KMS-11 (cell line): ENCODE measurements around the gene KCTD15.

Experiments
- H2AFZ ChIP-seq: fragments of 200-600 bp; sonication (generic); 2 replicates; pipeline ENCODE4 v1.6.1; 2016; ENCODE audit warnings: antibody characterized with exemption, mixed run types, low read depth
- H3K27ac ChIP-seq: fragments of 200-600 bp; sonication (generic); 2 replicates; pipeline ENCODE4 v1.6.1; 2016; ENCODE audit warnings: mild to moderate bottlenecking, mixed run types
- H3K27me3 ChIP-seq: fragments of 200-600 bp; sonication (generic); 2 replicates; pipeline ENCODE4 v1.6.1; 2017; ENCODE audit warnings: mild to moderate bottlenecking, low read depth, mixed run types, moderate library complexity; ENCODE audit not compliant: insufficient read depth
- H3K36me3 ChIP-seq: fragments of 200-600 bp; sonication (generic); 2 replicates; pipeline ENCODE4 v1.6.1; 2017; ENCODE audit warnings: mild to moderate bottlenecking, mixed run types; ENCODE audit not compliant: insufficient read depth
- H3K4me1 ChIP-seq: fragments of 200-600 bp; sonication (generic); 2 replicates; pipeline ENCODE4 v1.6.1; 2016; ENCODE audit warnings: mild to moderate bottlenecking, low read depth, mixed run types; ENCODE audit not compliant: poor library complexity, severe bottlenecking
- H3K4me2 ChIP-seq: fragments of 200-600 bp; sonication (generic); 2 replicates; pipeline ENCODE4 v1.7.0; 2016; ENCODE audit warnings: mild to moderate bottlenecking, mixed run types
- H3K4me3 ChIP-seq: fragments of 200-600 bp; sonication (generic); IDR thresholded peaks from 2 replicates; pipeline ENCODE4 v1.6.1; 2017; ENCODE audit warnings: low read depth, low read length, mixed read lengths; ENCODE audit not compliant: insufficient read depth
- H3K79me2 ChIP-seq: fragments of 200-600 bp; sonication (generic); 2 replicates; pipeline ENCODE4 v1.6.1; 2016; ENCODE audit warnings: low read depth, mixed run types; ENCODE audit not compliant: insufficient read depth
- H3K9ac ChIP-seq: fragments of 200-600 bp; sonication (generic); 2 replicates; pipeline ENCODE4 v1.6.1; 2016; ENCODE audit warnings: mild to moderate bottlenecking, mixed run types
- H4K20me1 ChIP-seq: fragments of 200-600 bp; sonication (generic); 2 replicates; pipeline ENCODE4 v1.6.1; 2016; ENCODE audit warnings: mild to moderate bottlenecking, mixed run types; ENCODE audit not compliant: insufficient read depth
- CTCF ChIP-seq: fragments of 200-600 bp; sonication (generic); conservative IDR thresholded peaks from 2 replicates; pipeline ENCODE4 v1.6.1; 2017; ENCODE audit warnings: low read depth, mild to moderate bottlenecking, antibody characterized with exemption, low read length, moderate library complexity, mixed read lengths

The KCTD15 gene

GRCh38 chr19:33749619-33750175, 47.0 kb upstream of the KCTD15 start:
- Histone ChIP-seq H3K27me3 (peaks cover 8% of the 10 kb centered on the region; the same call in 1 of the 2 replicates), H3K4me2 (no peak overlapping the region), H2AFZ (no peak overlapping the region), H3K79me2 (no peaks in the 10 kb centered on the region), H4K20me1 (no peaks in the 10 kb centered on the region), H3K9ac (no peak overlapping the region), H3K4me1 (no peaks in the 10 kb centered on the region), H3K4me3 (no peak overlapping the region), H3K36me3 (no peaks in the 10 kb centered on the region), H3K27ac (no peak overlapping the region)
- no peak for TF ChIP-seq CTCF

GRCh38 chr19:33750587-33751435, 45.9 kb upstream of the KCTD15 start:
- Histone ChIP-seq H3K27ac (no peak overlapping the region), H3K27me3 (peaks cover 8% of the 10 kb centered on the region; the same call in 1 of the 2 replicates), H3K79me2 (no peaks in the 10 kb centered on the region), H3K4me1 (no peaks in the 10 kb centered on the region), H3K36me3 (no peaks in the 10 kb centered on the region), H2AFZ (no peak overlapping the region), H3K4me2 (no peak overlapping the region), H4K20me1 (no peaks in the 10 kb centered on the region), H3K9ac (no peak overlapping the region), H3K4me3 (no peak overlapping the region)
- no peak for TF ChIP-seq CTCF

GRCh38 chr19:33751436-33751770, 45.3 kb upstream of the KCTD15 start:
- no peak for TF ChIP-seq CTCF
- Histone ChIP-seq H3K27me3 (peaks cover 6% of the 10 kb centered on the region; the same call in 1 of the 2 replicates), H3K27ac (no peak overlapping the region), H3K9ac (no peak overlapping the region), H3K4me2 (no peak overlapping the region), H3K79me2 (no peaks in the 10 kb centered on the region), H4K20me1 (no peaks in the 10 kb centered on the region), H3K4me1 (no peaks in the 10 kb centered on the region), H2AFZ (no peak overlapping the region), H3K4me3 (no peak overlapping the region), H3K36me3 (no peaks in the 10 kb centered on the region)

- Histone ChIP-seq H3K9ac (no peak overlapping the region), H3K79me2 (no peaks in the 10 kb centered on the region), H3K36me3 (no peaks in the 10 kb centered on the region), H3K4me2 (no peak overlapping the region), H3K27me3 (no peaks in the 10 kb centered on the region; the same call in 1 of the 2 replicates), H3K4me3 (no peak overlapping the region), H3K27ac (no peak overlapping the region), H3K4me1 (no peaks in the 10 kb centered on the region), H4K20me1 (no peaks in the 10 kb centered on the region), H2AFZ (no peak overlapping the region)
- no peak for TF ChIP-seq CTCF
These were observed 44.5 kb upstream of the KCTD15 start for GRCh38 chr19:33752018-33752800.
